HL-60 (cell line): ENCODE measurements around the gene MXD4.

Source experiments
- DNase-seq, 2 experiments: peaks; one replicate each; pipeline ENCODE4 v3.0.0-alpha.2; 2010 to 2020; ENCODE audit warnings: low read depth in 1 of 2, low spot score in 1 of 2
- H3K27ac ChIP-seq: fragments of 250-450 bp; sonication (Bioruptor Pico); replicated peaks from 2 replicates; pipeline ENCODE4 v1.5.1; 2020; ENCODE audit warnings: mild to moderate bottlenecking, moderate library complexity
- H3K27me3 ChIP-seq: fragments of 250-450 bp; sonication (Bioruptor Pico); 2 replicates; pipeline ENCODE4 v1.5.1; 2021; ENCODE audit warnings: mild to moderate bottlenecking, moderate library complexity; ENCODE audit not compliant: insufficient read depth, poor library complexity, severe bottlenecking
- H3K4me3 ChIP-seq: replicated peaks from 2 replicates; pipeline ENCODE4 v1.5.1; 2011; ENCODE audit warnings: mild to moderate bottlenecking, control low read depth, low read length; ENCODE audit not compliant: insufficient read depth
- GABPA ChIP-seq: IDR thresholded peaks from 2 replicates; pipeline ENCODE4 v1.6.1; 2012; ENCODE audit warnings: low read depth
- POLR2AphosphoS5 ChIP-seq: IDR thresholded peaks from 2 replicates; pipeline ENCODE4 v1.6.1; 2012; ENCODE audit warnings: low read depth
- REST ChIP-seq: IDR thresholded peaks from 2 replicates; pipeline ENCODE4 v1.6.1; 2012; ENCODE audit warnings: low read depth; ENCODE audit not compliant: insufficient replicate concordance
- SPI1 ChIP-seq: IDR thresholded peaks from 2 replicates; pipeline ENCODE4 v1.6.1; 2012; ENCODE audit warnings: low read depth, mild to moderate bottlenecking, borderline replicate concordance
- TF ChIP-seq, protein P1 (sequence below): IDR thresholded peaks from one replicate; pipeline ENCODE4 v1.5.1; 2011; ENCODE audit warnings: low read length, control low read depth, inconsistent platforms; ENCODE audit not compliant: insufficient read depth

The MXD4 gene

DNA sequence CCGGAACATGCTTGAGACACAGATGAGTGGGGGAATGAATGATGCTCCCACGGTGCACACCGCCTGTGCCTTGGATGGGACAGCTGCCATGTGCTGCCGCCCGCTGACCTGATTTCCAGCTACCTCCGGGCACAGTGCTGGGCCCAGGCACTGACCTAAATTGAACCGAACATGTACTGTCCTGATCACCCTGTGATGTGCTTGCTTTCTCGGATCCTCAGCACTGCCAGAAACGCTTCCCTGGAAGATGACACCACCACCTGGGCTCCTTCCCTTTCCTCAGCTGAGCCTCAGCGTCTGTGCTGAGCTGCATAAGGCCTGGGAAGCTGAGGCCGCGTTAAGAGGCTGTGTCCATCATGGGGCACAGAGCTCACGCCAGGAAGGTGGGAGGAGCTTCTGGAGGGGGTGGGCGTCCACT, 39.3 kb upstream of the MXD4 start:
- no peaks in the 10 kb centered on the region for H3K27me3 ChIP-seq
- H3K27ac ChIP-seq, result no peak overlapping the region
- TF ChIP-seq SPI1 (no peak), REST (no peak), POLR2AphosphoS5 (no peak), GABPA (no peak)
- TF ChIP-seq, protein P1, sequence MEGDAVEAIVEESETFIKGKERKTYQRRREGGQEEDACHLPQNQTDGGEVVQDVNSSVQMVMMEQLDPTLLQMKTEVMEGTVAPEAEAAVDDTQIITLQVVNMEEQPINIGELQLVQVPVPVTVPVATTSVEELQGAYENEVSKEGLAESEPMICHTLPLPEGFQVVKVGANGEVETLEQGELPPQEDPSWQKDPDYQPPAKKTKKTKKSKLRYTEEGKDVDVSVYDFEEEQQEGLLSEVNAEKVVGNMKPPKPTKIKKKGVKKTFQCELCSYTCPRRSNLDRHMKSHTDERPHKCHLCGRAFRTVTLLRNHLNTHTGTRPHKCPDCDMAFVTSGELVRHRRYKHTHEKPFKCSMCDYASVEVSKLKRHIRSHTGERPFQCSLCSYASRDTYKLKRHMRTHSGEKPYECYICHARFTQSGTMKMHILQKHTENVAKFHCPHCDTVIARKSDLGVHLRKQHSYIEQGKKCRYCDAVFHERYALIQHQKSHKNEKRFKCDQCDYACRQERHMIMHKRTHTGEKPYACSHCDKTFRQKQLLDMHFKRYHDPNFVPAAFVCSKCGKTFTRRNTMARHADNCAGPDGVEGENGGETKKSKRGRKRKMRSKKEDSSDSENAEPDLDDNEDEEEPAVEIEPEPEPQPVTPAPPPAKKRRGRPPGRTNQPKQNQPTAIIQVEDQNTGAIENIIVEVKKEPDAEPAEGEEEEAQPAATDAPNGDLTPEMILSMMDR, result no peak
- H3K4me3 ChIP-seq, result no peak overlapping the region
- DNase-seq, result no peak

DNA sequence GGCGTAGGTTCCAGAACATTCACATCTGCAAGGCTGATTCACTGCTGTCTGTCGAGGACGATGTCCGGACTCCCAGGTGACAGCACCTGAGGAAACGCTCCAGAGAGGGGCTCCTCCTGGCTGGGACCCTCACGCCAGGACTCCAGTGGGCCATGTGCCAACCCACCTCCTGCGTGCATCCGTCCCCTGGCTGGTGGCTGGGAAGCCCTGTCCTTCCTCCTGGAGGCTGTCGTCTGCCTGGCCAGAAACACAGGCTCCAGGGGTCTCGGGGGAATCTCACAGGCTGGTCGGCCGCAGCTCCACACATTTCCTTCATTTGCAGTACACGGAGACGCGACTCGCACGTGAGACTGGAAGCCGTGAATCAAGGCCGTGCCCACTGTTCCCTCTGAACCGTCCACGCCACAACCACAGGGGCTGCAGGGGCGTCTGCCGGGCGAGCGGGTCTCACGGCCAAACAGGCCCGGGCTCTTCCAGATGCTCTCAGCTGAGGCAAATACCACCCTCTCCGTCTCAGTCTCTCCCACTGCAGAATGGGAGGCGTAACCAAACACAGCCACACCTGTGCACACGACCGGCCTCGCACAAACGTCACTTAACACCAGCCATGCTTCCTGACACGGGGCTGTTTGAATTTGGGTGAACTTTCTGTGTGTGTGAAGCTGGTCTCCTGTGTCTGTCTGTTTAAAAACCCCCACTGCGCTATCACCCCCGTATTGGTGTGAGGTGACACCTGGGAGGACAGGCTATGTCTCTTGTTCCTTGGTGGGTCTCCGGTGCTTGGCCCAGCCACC, 38.7 kb upstream of the MXD4 start:
- no peak overlapping the region for H3K27ac ChIP-seq
- H3K27me3 ChIP-seq, result no peaks in the 10 kb centered on the region
- no peak for TF ChIP-seq GABPA
- TF ChIP-seq, protein P1, result no peak
- TF ChIP-seq REST, result no peak
- TF ChIP-seq POLR2AphosphoS5, result no peak
- no peak overlapping the region for H3K4me3 ChIP-seq
- DNase-seq, result no peak

DNA sequence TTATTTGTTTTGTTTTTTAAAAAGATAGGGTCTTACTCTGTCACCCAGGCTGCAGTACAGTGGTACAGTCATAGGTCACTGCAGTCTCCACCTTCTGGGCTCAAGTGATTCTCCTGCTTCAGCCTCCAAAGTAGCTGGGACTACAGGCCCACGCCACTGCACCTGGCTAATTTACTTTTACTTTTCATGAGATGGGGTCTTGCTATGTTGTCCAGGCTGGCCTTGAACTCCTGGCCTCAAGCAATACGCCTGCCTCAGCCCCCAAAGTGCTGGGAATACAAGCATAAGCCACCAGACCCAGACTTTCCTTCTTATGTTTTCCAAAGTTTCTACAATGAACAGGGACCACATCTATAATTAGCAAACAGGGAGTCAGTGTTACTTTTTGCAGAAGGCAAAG, 37.9 kb upstream of the MXD4 start:
- DNase-seq, result no peak
- H3K27me3 ChIP-seq, result no peaks in the 10 kb centered on the region
- TF ChIP-seq POLR2AphosphoS5 (no peak), GABPA (no peak), SPI1 (no peak), REST (no peak)
- TF ChIP-seq, protein P1, result no peak
- no peak overlapping the region for H3K4me3 ChIP-seq
- no peak overlapping the region for H3K27ac ChIP-seq
